Lower leg skin (tissue), 4 donors: Measurements from ENCODE around the gene ZNF385D. TPM values are rescaled to one million over a fixed set of nuclear protein-coding genes. Genes with fewer than 3 reads are reported as not detected.

Source experiments
- DNase-seq, 2 donors: peaks; one replicate each; pipeline ENCODE4 v3.0.0-alpha.2; 2019; ENCODE audit warnings: low spot score in 2 of 2
- H3K4me3 ChIP-seq: fragments of 200-600 bp; sonication (generic); 2 replicates; pipeline ENCODE4 v1.5.1; 2017; ENCODE audit warnings: mild to moderate bottlenecking, low read depth; ENCODE audit not compliant: poor library complexity, severe bottlenecking
- CTCF ChIP-seq, 3 donors: fragments of 450-650 bp; IDR thresholded peaks; one replicate each; pipeline ENCODE4 v1.5.1; 2016; ENCODE audit warnings: antibody characterized with exemption in 3 of 3, mild to moderate bottlenecking in 3 of 3, moderate library complexity in 2 of 3
- POLR2A ChIP-seq, 2 donors: fragments of 450-650 bp; IDR thresholded peaks; one replicate each; pipeline ENCODE4 v1.6.1; 2016 to 2017; ENCODE audit warnings: antibody characterized with exemption in 2 of 2, mild to moderate bottlenecking in 1 of 2, moderate library complexity in 1 of 2
- WGBS, 2 donors: methylation state at CpG; one replicate each; pipeline ENCODE4 v1.1.5; 2018; 5-methylcytosine and 5-hydroxymethylcytosine counted together
- intact Hi-C: fragments of 100-400 bp; cut with DNase I; formaldehyde crosslinking; loops from one replicate; pipeline ENCODE4 v1.15.0; 2023; ENCODE audit warnings: low total_unique reads
- total RNA-seq, 4 donors: library from RNA; depleted of rRNA; stranded (reverse); fragments of >200 nt; gene quantifications; one replicate each; pipeline ENCODE4 v1.1.0, GENCODE V29; 2016

The ZNF385D gene
- total RNA-seq, 4 donors from 2014 or later: 0.38 to 4.2 (median 2.1) TPM

- intact Hi-C loops: no loop called here
- no peak for TF ChIP-seq POLR2A (IDR thresholded peaks at IDR 0.05)
- TF ChIP-seq CTCF (IDR thresholded peaks at IDR 0.05): no peak
- 60 to 64% methylated on average over 1 of the region's 1 CpG for WGBS, 2 donors
- DNase-seq: no peak
- H3K4me3 ChIP-seq: no peak overlapping the region
Observed at GRCh38 chr3:21649519-21649918, 101.5 kb downstream of the ZNF385D start.

GRCh38 chr3:21647961-21648360 is 103.0 kb downstream of the ZNF385D start:
- WGBS, 2 donors: 69 to 85% methylated on average over 4 of the region's 4 CpGs
- no peak for TF ChIP-seq POLR2A (IDR thresholded peaks at IDR 0.05)
- no peak for TF ChIP-seq CTCF (IDR thresholded peaks at IDR 0.05)
- no peak for DNase-seq
- intact Hi-C loops: no loop called here
- H3K4me3 ChIP-seq: no peak overlapping the region

GRCh38 chr3:21645121-21645897 is 105.7 kb downstream of the ZNF385D start:
- TF ChIP-seq CTCF (IDR thresholded peaks at IDR 0.05): no peak
- TF ChIP-seq POLR2A (IDR thresholded peaks at IDR 0.05): no peak
- H3K4me3 ChIP-seq: no peak overlapping the region
- 39 to 51% methylated on average over 4 of the region's 4 CpGs for WGBS, 2 donors
- DNase-seq: no peak
- intact Hi-C loops: no loop called here

GRCh38 chr3:21644268-21644667 is 106.7 kb downstream of the ZNF385D start:
- intact Hi-C loops: no loop called here
- TF ChIP-seq CTCF (IDR thresholded peaks at IDR 0.05) (no peak), POLR2A (IDR thresholded peaks at IDR 0.05) (no peak)
- DNase-seq: no peak
- WGBS, 2 donors: 73 to 79% methylated on average over 2 of the region's 2 CpGs
- no peak overlapping the region for H3K4me3 ChIP-seq

- intact Hi-C loops: no loop called here
- TF ChIP-seq CTCF (IDR thresholded peaks at IDR 0.05): no peak
- TF ChIP-seq POLR2A (IDR thresholded peaks at IDR 0.05): no peak
- no peak for DNase-seq
- WGBS, 2 donors: 93 to 96% methylated on average over 2 of the region's 2 CpGs
- no peak overlapping the region for H3K4me3 ChIP-seq
Observed at GRCh38 chr3:21643752-21644151, 107.3 kb downstream of the ZNF385D start.

GRCh38 chr3:21642433-21642832 is 108.6 kb downstream of the ZNF385D start:
- no peak for TF ChIP-seq POLR2A (IDR thresholded peaks at IDR 0.05)
- no peak for TF ChIP-seq CTCF (IDR thresholded peaks at IDR 0.05)
- intact Hi-C loops: no loop called here
- H3K4me3 ChIP-seq: no peak overlapping the region
- DNase-seq: no peak
- 86 to 92% methylated on average over 3 of the region's 3 CpGs for WGBS, 2 donors
